ENCODE results near the gene USHBP1.

USHBP1 gene, protein sequence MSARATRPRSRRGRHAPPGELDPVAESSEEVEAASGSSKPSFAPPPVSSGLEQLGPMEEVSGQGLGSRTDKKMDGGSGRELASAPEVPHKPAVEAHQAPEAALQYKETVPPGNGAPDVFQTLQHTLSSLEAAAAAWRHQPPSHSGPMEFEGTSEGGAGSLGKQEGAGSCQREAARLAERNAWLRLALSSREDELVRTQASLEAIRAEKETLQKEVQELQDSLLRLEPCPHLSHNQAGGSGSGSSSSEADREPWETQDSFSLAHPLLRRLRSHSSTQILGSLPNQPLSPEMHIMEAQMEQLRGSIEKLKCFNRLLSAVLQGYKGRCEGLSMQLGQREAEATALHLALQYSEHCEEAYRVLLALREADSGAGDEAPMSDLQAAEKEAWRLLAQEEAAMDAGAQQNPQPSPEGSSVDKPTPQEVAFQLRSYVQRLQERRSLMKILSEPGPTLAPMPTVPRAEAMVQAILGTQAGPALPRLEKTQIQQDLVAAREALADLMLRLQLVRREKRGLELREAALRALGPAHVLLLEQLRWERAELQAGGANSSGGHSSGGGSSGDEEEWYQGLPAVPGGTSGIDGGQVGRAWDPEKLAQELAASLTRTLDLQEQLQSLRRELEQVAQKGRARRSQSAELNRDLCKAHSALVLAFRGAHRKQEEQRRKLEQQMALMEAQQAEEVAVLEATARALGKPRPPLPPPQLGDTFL

DNA sequence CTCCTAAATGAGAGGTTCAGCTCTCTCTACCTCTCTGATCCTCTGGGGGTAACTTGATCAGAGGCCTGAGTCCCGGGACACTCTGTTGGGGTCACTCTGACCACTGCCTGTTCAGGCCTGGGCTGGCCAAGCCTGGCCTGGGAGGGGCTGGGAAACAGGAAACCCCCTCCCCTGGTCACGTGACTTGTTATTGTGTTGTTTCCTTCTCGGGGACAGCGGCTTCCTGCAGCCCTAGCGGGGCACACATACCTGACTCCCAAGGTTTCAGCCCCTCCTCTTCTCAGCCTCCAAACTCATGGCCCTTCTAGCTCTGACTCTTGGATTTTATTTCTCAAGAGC is at the start of gene USHBP1:
Gene USHBP1, minus strand, starts transcription at position 105 of the 339 bp plus-strand sequence. CDS start 446 bp downstream, outside the sequence.
- DNase-seq (ENCODE audit: low spot score), result no peak

DNA sequence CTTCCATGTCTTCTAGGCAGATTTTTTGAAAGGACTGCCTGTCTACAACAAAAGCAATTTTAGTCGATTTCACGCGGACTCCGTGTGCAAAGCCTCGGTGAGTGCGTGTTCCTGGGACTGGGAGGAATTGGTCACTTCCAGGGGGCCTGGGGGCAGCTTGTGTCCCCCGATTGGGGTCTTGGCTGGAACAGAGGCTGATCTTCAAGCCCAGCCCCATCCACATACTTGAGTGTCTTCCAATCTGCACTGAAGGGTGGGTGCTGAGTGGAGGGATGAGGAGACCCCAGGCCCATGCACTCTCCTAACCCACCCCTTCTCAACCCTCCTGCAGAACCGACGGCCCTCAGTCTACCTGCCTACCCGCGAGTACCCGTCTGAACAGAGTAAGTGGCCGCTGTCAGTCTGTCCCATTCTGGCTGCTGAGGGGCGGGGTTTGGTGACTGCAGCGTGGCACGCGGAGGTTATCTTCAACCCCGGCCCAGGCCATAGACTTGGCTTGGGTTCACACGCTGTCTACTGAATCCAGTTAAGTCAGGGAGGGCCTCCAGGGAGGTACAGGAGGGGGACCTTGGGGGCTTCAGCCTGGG is 49.6 kb upstream of the USHBP1 start:
- no peak for DNase-seq (ENCODE audit: low spot score)

DNA sequence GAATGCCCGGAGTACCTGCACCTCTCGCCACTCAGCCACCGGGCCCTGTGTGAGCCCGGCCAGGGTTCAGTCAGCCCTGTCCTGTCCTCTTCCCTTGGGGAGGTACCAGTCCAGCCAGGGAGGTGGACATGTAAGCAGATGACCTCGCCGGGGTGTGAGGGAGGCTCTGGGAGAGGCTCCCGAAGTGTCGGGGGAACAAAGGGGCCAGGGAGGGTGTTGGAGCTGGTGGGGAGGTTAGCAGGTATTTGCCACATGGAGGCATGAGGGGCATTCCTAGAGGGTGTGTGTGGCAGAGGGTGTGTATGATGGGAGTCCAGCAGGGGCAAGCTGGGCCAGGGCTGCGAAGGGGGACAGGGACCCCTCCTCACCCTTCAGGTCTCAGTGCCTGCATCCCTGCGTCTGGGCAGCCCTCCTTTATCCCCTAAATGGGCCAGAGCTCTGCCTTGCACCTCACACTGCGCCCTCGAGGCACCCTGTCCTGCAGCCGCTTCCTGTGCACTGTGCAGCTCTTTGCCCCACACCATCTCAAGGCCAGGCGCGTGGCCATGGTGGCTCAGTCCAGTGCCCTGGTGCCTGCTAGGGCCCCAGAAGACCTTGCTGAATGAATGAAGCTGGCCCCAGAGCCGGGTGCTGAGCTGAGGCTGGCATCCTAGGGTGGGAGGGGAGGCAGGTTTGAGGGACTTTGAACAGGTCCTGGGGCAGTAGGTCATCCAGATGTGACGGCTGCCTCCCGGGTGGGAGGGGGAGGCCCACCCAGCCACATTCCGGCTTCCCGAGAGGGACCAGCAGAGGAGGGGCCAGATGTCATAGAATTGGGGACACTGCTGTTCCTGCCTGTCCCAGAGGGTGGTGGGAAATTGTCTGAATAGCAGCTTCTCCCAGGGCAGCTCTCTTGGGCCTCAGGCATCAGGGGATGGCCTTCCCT is 47.9 kb upstream of the USHBP1 start:
- no peak for DNase-seq (ENCODE audit: low spot score)

DNA sequence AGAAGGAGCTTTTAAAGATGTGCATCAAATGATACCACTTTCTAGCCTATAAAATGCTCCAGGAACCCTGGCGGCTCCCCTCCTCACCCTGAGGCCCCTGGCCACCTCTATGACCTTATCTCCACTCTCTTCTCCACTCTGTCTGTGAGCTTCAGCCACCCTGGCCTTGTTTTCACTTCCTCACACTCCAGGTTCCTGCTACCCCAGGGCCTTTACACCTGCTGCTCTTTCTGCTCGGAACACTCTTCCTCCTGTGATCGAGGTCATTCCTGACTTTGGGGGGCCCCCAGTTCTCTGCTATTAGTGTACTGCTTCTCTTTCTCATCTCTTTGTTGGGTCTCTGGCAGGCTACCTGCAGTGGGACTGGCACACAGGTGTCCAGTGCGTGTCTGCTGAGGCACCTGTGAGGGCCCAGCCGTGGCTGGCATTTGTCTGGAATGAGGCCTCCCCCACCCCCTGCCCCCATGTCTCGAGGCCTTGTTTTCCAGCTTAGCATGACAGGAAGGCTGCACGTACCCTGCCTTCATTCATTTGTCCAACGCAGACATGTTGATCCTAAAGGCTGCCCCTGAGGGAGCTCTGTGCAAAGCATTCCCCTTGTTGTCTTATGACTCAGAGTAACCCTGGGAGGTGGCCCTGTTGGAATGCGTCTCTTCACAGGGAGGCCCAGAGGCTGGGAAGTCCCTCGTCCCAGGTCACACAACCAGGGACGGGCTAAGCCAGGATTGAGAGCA is 47.1 kb upstream of the USHBP1 start:
- DNase-seq (ENCODE audit: low spot score), result no peak

DNA sequence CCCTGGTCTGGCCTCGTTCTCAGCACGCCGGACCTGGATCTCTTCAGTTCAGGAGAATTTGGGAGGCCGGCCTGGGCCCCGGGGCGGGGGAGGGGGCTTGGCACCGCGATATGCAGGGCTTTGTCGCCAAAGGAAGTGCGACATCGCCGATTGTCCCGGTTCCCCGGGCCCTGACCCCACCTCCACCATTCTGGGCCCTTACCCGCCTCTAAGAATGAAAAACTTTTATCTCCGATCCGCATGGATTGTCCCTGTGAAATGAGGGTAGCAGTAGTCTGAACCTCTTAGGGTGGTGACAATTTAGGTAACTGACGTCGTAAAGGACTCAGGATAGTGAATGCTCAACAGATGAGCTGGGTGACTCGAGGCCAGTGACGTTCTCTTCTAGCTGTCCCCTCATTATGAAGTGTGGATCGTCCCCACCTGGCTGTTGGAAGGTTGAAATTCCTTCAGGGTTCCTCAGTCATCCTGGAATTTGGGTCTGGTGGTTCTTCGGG is 45.5 kb upstream of the USHBP1 start:
- no peak for DNase-seq (ENCODE audit: low spot score)

DNA sequence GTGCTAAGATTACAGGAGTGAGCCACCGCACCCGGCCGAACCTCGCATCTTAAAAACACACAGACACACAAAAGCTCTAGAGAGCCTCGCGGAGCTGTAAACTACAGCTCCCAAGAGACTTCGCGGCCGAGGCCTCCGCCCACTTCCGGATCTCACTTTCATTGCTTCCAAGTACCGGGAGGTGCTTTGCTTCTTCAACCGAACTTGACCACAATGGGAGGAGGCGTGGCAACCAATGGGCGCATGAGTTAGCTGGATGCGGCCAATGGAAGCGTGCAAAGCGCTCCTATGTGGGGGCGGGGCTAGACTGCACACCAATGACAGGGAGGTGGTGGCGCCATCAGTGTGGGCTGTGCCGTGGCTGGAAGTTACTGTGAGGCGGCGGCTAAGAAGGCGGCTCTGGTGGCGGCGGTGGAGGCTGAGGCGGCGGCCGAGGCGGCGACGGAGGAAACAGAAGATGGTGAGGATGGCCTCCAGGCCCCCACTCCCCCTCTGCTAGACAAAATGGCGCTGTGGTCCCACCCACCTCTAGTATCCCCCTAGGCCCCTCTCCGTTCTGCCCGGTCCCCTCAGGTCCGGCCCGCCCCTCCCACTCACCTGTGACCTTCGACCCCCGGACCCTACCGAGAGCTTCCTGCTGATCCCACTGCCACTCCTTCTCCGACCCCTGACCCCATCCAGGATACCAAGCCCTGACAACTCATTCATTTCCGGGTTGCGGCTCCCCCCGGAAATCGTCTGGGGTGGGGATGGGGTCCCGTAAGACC is 44.8 kb upstream of the USHBP1 start, which contains the start of gene DDA1:
Gene DDA1, plus strand, starts transcription at position 366 of the 767 bp plus-strand sequence. Its CDS starts 92 bp downstream, at position 458.
- peak; percentile 100 for DNase-seq (ENCODE audit: low spot score)

DNA sequence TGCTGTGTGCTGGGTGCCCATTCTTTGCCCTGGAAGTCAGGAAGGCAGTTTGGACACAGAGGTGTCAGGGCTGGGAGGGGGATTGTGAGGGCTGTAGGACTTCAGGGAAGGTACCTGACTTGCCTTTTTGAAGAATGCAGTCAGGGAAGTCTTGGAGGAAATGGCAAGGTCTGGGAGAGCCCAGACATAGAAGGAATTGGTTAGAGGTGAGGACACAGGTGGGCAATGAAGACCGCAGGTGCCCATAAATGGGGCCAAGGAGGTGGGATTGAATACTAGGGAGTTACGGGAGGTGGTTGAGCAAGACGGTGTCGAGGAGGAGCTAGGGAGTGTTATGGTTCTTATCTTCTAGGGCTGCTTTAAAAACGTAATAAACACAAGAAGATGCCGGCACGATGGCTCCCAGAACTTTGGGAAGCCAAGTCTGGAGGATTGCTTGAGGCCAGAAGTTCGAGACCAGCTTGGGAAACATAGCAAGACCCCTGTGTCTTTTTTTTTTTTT is 43.4 kb upstream of the USHBP1 start:
- no peak for DNase-seq (ENCODE audit: low spot score)

DNA sequence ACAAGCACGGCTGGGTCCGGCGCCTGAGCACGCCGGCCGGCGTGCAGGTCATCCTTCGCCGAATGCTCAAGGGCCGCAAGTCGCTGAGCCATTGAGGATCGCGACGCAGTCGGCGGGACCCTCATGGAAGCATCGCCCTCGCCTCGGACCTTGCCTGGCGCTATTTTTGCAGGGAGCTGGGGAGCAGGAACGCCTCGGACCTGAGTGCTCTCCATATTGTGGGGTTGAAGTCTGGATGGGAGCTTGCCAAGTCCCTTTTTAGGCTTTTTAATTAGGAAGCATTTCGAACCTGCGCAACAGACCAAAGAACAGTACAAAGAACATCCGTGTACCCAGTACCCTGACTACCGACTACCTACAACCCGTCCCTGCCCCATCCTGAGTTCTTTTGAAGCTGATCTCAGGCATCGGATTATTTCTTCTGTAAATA is 41.8 kb upstream of the USHBP1 start:
- DNase-seq (ENCODE audit: low spot score), result no peak

DNA sequence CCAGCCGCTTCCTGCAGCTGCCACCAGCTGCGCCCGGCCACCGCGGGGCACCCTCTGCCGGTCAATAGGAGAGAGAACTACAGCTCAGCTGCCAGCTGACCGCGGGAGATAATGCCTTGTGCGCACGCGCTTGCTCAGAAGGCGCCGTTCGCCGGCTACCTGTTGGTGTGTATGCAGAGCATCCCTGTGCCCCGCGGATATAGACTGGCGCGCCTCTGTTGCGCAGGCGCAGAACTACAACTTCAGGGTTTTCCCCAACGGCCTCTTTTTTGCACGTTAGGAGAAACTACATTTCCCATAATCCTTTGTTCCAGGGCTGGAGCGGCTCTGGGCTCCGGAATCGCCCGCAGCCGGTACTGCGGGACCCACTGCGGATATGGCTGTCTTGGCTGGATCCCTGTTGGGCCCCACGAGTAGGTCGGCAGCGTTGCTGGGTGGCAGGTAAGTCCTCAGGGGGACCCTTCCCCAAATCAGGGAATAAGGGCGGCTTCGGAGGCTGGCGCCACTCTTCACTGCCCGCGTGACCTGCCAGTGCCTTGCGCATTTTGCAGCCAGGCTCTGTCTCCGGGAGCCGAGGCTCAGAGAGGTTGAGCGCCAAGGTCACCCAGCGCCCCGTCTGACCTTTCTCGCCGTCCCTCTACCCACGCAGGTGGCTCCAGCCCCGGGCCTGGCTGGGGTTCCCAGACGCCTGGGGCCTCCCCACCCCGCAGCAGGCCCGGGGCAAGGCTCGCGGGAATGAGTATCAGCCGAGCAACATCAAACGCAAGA is 41.2 kb upstream of the USHBP1 start, which contains the start of gene MRPL34:
Gene MRPL34, plus strand, starts transcription at position 356 of the 768 bp plus-strand sequence. Its CDS starts 21 bp downstream, at position 377.
- peak; percentile 99 for DNase-seq (ENCODE audit: low spot score)

DNA sequence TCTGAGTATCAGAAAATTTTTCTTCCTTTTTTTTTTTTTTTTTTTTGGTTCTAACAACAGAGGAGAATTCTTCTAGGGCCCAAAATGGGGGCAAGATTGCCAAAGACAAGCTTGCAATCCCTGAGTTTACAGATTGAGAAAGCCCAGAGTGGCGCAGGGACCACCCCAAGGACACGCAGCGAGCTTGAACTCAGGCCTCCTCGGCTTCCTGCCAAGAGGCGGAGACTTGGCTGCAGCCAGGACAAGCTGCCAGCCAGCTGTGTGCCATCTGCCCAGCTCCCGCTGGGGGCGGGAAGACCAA is 40.6 kb upstream of the USHBP1 start:
- no peak for DNase-seq (ENCODE audit: low spot score)

DNA sequence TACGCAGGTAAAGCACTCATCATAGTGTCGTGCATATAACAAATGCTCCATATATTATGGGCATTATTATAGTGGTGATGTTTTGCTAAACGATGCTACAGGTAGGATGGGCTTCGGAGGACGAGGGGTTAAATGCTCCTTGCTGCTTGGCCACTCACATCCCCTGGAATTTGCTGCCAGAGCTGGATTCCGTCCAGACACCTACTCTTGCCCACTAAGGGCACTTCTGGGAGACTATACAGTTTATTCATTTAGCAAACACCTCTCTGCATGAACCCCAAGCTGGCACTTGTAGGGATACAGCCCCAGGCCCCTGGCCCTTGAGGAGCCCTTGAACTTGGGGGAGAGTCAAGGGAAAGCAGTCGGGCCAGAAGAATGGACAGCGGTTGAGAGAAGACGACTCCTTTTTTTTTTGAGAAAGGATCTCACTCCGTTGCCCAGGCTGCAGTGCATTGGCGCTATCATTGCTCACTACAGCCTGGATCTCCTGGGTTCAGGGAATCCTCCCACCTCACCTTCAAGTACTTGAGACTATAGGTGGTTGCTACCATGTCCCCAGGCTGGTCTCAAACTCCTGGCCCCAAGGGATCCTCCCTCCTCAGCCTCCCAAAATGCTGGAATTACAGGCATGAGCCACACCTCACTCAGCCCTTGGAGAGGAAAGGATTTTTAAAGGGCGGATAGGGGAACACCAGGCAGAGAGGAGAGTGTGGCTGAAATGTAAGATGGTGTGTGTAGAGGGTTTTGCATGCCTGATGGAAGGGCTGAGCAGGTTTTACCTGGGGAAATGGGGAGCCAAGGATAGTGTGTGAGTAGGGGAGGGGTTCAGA is 40.1 kb upstream of the USHBP1 start:
- DNase-seq (ENCODE audit: low spot score), result no peak

DNA sequence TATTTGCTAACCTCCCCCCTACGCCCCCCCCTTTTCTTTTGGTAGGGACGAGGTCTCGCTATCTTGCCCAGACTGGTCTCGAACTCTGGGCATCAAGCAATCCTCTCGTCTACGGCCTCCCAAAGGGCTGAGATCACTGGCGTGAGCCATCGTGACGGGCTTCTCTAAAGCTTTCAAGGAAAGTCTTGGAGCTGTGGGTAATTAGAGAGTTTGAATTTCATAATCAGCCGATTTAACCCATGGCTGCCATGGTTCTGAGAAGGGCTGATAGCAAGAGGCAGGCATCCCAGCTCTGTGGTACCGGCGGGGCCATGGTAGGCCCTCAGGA is 39.4 kb upstream of the USHBP1 start:
- DNase-seq (ENCODE audit: low spot score), result no peak

DNA sequence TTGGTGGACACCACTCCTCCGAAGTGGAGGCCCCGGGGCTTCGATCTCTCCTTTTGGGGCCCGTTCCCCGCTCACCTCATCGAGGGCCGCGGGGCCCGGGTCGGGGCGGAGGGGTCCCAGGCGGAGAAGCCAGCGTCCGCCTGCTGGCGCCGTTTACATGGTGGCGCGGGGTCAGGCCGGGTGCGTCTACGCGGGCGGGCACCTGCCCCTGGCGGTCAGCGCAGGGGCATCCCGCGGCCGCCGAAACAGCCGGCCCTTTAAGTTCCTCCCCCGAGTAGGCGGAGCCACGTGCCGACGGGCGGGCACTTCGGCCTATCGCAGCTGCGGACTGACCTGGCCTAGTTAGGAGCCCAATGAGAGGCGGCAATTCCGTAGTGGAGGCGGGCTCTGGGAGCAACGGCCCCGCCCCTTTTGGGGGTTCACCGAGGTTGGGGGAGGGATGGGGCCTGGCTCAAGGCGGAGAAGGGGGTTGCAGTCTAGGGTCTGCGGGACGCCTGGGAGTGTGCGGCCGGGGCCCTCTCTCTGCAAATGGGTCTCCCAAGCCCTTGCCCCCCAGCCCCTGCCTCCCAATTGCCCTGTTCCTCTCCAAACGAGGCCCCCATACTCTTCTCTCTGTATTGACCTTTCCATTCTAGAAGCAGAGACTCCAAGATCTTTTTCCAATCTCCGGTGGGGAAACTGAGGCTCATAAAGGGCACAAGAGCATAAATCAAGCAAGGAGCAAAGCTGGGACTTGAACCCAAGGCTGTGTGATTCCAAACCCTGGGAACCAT is 38.8 kb upstream of the USHBP1 start, which contains the start of gene ABHD8:
Gene ABHD8, minus strand, starts transcription at position 259 of the 773 bp plus-strand sequence. CDS start 1,809 bp downstream, outside the sequence.
- peak; percentile 98 for DNase-seq (ENCODE audit: low spot score)

DNA sequence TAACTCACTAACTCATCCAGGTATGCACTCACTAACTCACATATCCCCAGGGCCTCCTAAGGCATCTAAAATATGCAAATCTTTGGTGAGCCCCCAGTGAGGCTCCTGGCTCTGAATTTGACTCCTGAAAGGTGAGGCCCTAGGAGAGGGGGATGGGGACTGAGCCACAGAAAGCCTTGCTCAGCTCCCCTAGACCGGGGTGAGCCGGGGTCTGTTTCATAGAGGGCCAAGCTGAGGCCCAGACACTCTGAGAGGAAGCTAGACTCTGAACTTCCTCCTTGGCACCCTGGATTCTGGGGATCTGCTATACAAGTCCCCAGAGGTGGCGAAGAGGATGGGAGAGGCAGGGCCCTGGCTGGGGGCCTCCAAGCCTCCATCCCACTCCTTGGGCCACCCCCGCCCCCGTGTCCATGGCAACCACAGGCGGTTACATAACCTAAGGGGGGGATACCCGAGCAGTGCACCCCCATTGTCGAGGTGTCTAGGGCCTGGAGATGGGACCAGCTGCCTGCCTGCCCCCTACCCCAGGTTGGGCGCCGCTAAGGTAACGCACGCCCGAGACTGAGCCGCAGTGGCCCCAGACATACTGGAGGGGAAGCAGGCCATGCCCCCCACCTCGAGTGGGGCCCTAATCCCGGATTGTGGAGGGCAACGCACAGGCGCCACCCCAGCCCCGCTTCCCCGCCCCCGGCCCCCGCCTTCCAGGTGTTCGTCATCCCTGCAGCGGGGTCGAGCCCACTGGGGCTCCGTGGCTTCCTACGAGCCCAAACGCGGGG is 38.0 kb upstream of the USHBP1 start:
- DNase-seq (ENCODE audit: low spot score), result no peak

DNA sequence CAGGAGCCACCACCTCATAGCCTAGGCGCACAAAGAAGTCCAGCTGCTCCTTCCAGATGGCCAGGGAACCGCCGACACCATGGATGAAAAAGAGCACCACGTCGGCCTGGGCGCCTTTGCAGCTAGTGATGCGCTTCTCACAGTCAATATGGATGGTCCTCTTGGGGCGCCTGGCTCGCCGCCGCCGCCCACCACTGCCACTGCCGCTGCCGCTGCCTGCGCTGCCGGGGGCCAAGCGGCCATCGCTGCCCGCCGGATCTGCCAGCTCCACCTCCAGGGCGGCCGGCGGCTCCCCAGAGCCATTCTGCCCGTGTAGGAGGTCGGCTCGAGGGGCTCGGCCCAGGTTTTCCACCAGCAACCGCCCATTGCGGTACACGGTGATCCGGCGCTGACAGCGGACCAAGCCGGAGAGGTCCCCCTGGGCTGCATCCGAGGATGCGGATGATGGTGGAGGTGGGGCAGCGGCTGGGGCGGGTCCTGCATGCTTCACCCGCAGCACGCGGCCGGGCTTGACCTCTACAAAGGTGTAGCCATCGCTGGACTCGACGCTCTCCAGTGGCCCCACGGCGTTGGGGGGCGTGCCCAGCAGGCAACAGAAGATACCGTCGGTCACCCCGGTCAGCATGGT is 36.6 kb upstream of the USHBP1 start:
- DNase-seq (ENCODE audit: low spot score), result no peak

DNA sequence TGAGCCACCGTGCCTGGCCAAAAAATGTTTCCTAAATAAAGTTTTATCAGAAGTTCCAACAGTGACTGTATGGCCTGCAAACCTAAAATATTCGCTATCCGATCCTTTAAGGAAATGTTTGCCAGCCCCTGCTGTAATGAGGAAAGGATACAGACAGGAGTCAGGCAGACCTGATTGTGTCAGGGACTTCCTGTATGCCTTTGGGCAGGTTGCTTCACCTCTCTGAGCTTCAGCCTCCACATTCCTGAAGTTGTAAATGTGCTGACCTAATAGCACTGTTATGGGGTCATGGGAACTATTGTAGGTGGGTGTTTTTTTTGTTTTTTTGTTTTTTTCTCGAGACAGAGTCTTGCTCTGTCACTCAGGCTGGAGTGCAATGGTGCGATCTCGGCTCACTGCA is 32.4 kb upstream of the USHBP1 start:
- no peak for DNase-seq (ENCODE audit: low spot score)

All from cerebellar cortex (tissue), 1 donor.